Endothelial cell of umbilical vein (primary cell): ENCODE results near the gene RPS6KA5.

ENCODE experiments used
- POLR2AphosphoS5 ChIP-seq: IDR thresholded peaks from 2 replicates; pipeline ENCODE4 v1.6.1; 2012; ENCODE audit warnings: low read depth, mild to moderate bottlenecking, control low read depth, low read length, moderate library complexity; ENCODE audit not compliant: insufficient read depth
- TF ChIP-seq, protein P1 (sequence below): IDR thresholded peaks from 2 replicates; pipeline ENCODE4 v1.6.1; 2011; ENCODE audit not compliant: insufficient read depth, insufficient read length
- TF ChIP-seq, protein P2 (sequence below), 2 donors: IDR thresholded peaks; 1 replicate in 1 of 2; 2 replicates in 1 of 2; pipeline ENCODE4 v1.5.1; 2011; ENCODE audit warnings: low read length in 2 of 2, mild to moderate bottlenecking in 2 of 2, moderate library complexity in 2 of 2, control low read depth in 1 of 2, inconsistent platforms in 1 of 2, low read depth in 1 of 2; ENCODE audit not compliant: insufficient read depth in 1 of 2; ENCODE audit errors: extremely low read depth in 1 of 2

DNA sequence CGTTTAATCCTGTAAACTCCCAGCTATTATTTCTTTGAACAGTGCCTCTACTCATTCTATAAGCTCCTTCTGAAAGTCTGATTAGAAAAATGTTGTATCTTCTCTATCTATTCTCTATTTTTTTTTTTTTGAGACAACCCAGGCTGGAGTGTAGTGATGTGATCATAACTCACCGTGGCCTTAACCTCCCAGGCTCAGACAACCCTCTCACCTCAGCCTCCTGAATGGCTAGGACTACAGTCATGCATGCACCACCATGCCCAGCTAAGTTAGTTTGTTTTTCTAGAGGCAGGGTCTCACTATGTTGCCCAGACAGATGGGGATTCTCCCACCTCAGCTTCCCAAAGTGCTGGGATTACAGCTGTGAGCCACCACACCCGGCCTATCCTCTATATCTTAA lies 66.6 kb downstream of the RPS6KA5 start:
- TF ChIP-seq, protein P1, sequence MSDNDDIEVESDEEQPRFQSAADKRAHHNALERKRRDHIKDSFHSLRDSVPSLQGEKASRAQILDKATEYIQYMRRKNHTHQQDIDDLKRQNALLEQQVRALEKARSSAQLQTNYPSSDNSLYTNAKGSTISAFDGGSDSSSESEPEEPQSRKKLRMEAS: no peak
- TF ChIP-seq, protein P2, sequence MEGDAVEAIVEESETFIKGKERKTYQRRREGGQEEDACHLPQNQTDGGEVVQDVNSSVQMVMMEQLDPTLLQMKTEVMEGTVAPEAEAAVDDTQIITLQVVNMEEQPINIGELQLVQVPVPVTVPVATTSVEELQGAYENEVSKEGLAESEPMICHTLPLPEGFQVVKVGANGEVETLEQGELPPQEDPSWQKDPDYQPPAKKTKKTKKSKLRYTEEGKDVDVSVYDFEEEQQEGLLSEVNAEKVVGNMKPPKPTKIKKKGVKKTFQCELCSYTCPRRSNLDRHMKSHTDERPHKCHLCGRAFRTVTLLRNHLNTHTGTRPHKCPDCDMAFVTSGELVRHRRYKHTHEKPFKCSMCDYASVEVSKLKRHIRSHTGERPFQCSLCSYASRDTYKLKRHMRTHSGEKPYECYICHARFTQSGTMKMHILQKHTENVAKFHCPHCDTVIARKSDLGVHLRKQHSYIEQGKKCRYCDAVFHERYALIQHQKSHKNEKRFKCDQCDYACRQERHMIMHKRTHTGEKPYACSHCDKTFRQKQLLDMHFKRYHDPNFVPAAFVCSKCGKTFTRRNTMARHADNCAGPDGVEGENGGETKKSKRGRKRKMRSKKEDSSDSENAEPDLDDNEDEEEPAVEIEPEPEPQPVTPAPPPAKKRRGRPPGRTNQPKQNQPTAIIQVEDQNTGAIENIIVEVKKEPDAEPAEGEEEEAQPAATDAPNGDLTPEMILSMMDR (IDR thresholded peaks at IDR 0.05; ENCODE audit: extremely low read depth in 1 of 2, insufficient read depth in 1 of 2, low read depth in 1 of 2, low read length in 2 of 2): no peak
- TF ChIP-seq POLR2AphosphoS5: no peak
